GM06990 (cell line): ENCODE data around the gene UBAP2.

Experiments
- DNase-seq: peaks from one replicate; pipeline ENCODE4 v3.0.0-alpha.2; 2011; ENCODE audit not compliant: insufficient read length; ENCODE audit errors: extremely low read depth
- H3K27me3 ChIP-seq: replicated peaks from 2 replicates; pipeline ENCODE4 v1.6.0; 2011; ENCODE audit warnings: low read length; ENCODE audit not compliant: control insufficient read depth, insufficient read depth
- H3K36me3 ChIP-seq: 2 replicates; pipeline ENCODE4 v1.5.1; 2011; ENCODE audit warnings: low read length; ENCODE audit not compliant: control insufficient read depth, insufficient read depth
- H3K4me3 ChIP-seq: replicated peaks from 2 replicates; pipeline ENCODE4 v1.5.1; 2011; ENCODE audit warnings: low read depth, mild to moderate bottlenecking, control low read depth, low read length
- CTCF ChIP-seq: IDR thresholded peaks from 2 replicates; pipeline ENCODE4 v1.5.1; 2011; ENCODE audit warnings: low read length, control low read depth, mild to moderate bottlenecking, inconsistent platforms; ENCODE audit not compliant: insufficient read depth, poor library complexity, severe bottlenecking

Gene UBAP2

GRCh38 chr9:33943389-33943788, 105.3 kb downstream of the UBAP2 start:
- no peak for TF ChIP-seq CTCF
- no peak for DNase-seq
- Histone ChIP-seq H3K36me3 (peaks cover 18% of the 10 kb centered on the region), H3K4me3 (no peak overlapping the region), H3K27me3 (no peaks in the 10 kb centered on the region)

GRCh38 chr9:33942471-33943083, 106.1 kb downstream of the UBAP2 start:
- no peak overlapping the region for H3K4me3 ChIP-seq
- no peak for DNase-seq
- no peak for TF ChIP-seq CTCF
- peaks cover 21% of the 10 kb centered on the region for H3K36me3 ChIP-seq
- H3K27me3 ChIP-seq, result no peaks in the 10 kb centered on the region

GRCh38 chr9:33939924-33940874, 108.5 kb downstream of the UBAP2 start:
- DNase-seq, result no peak
- no peak for TF ChIP-seq CTCF
- Histone ChIP-seq H3K36me3 (peaks cover 23% of the 10 kb centered on the region), H3K27me3 (no peaks in the 10 kb centered on the region), H3K4me3 (no peak overlapping the region)

GRCh38 chr9:33934188-33934878, 114.4 kb downstream of the UBAP2 start:
- H3K27me3 ChIP-seq, result no peaks in the 10 kb centered on the region
- peaks cover 41% of the 10 kb centered on the region for H3K36me3 ChIP-seq
- DNase-seq, result no peak
- no peak for TF ChIP-seq CTCF
- no peak overlapping the region for H3K4me3 ChIP-seq

- Histone ChIP-seq H3K4me3 (no peak overlapping the region), H3K36me3 (peaks cover 52% of the 10 kb centered on the region), H3K27me3 (no peaks in the 10 kb centered on the region)
- DNase-seq, result no peak
- TF ChIP-seq CTCF, result no peak
Measured at GRCh38 chr9:33932078-33932807, 116.4 kb downstream of the UBAP2 start.
